Osteoblast (primary cell): ENCODE results near the gene TEX48. TPM values are rescaled to one million over a fixed set of nuclear protein-coding genes. Genes with fewer than 3 reads are reported as not detected.

Experiments
- DNase-seq: peaks from one replicate; pipeline ENCODE4 v3.0.0; 2011; ENCODE audit warnings: low spot score, mixed read lengths; ENCODE audit not compliant: insufficient read length; ENCODE audit errors: missing footprints
- H2AFZ ChIP-seq: 2 replicates; pipeline ENCODE4 v1.6.0; 2011; ENCODE audit warnings: mild to moderate bottlenecking, low read length
- H3K27ac ChIP-seq: 2 replicates; pipeline ENCODE4 v1.5.1; 2011; ENCODE audit warnings: mild to moderate bottlenecking, low read depth, low read length, moderate library complexity
- H3K27me3 ChIP-seq: 2 replicates; pipeline ENCODE4 v1.6.0; 2012; ENCODE audit warnings: mild to moderate bottlenecking, control low read depth, inconsistent platforms, low read length, moderate library complexity; ENCODE audit not compliant: insufficient read depth
- H3K36me3 ChIP-seq: 2 replicates; pipeline ENCODE4 v1.5.1; 2011; ENCODE audit warnings: mild to moderate bottlenecking, low read length, control low read depth, moderate library complexity; ENCODE audit not compliant: insufficient read depth
- H3K4me1 ChIP-seq: 2 replicates; pipeline ENCODE4 v1.5.1; 2011; ENCODE audit warnings: mild to moderate bottlenecking, low read length, control low read depth, moderate library complexity; ENCODE audit not compliant: insufficient read depth
- H3K4me2 ChIP-seq: 2 replicates; pipeline ENCODE4 v1.6.0; 2011; ENCODE audit warnings: mild to moderate bottlenecking, low read length; ENCODE audit not compliant: insufficient read depth
- H3K4me3 ChIP-seq: fragments of 200-600 bp; sonication (generic); 3 replicates; pipeline ENCODE4 v1.5.1; 2012; ENCODE audit warnings: mild to moderate bottlenecking, low read length, inconsistent platforms; ENCODE audit not compliant: insufficient read depth
- H3K79me2 ChIP-seq: 2 replicates; pipeline ENCODE4 v1.6.0; 2012; ENCODE audit warnings: mild to moderate bottlenecking, low read length, control low read depth, inconsistent platforms; ENCODE audit not compliant: insufficient read depth
- H3K9me3 ChIP-seq: 2 replicates; pipeline ENCODE4 v1.5.1; 2011; ENCODE audit warnings: low read depth, low read length, control low read depth
- H4K20me1 ChIP-seq: 2 replicates; pipeline ENCODE4 v1.6.0; 2012; ENCODE audit warnings: mild to moderate bottlenecking, low read length, control low read depth; ENCODE audit not compliant: insufficient read depth
- CTCF ChIP-seq: IDR thresholded peaks from 2 replicates; pipeline ENCODE4 v1.5.1; 2011; ENCODE audit warnings: mild to moderate bottlenecking, low read depth, low read length, moderate library complexity; ENCODE audit errors: extremely low read depth
- total RNA-seq: library from RNA; depleted of rRNA; stranded (reverse); fragments of >200 nt; gene quantifications from 2 replicates; pipeline ENCODE4 v1.2.3, GENCODE V29; 2012

TEX48 gene
- total RNA-seq, 1 donor, result not detected

- peaks cover 18% of the 10 kb centered on the region for H3K4me1 ChIP-seq
- H3K27ac ChIP-seq, result no peak overlapping the region
- H3K9me3 ChIP-seq, result no peaks in the 10 kb centered on the region
- no peaks in the 10 kb centered on the region for H4K20me1 ChIP-seq
- no peak overlapping the region for H3K4me2 ChIP-seq
- H2AFZ ChIP-seq, result no peak overlapping the region
- H3K79me2 ChIP-seq, result no peaks in the 10 kb centered on the region
- no peak for TF ChIP-seq CTCF
- DNase-seq, result no peak
- no peaks in the 10 kb centered on the region for H3K27me3 ChIP-seq
- peaks cover 17% of the 10 kb centered on the region for H3K36me3 ChIP-seq
- no peak overlapping the region for H3K4me3 ChIP-seq
Measured at GRCh38 chr9:114626415-114627020, 55.5 kb downstream of the TEX48 start.

- H3K4me3 ChIP-seq, result no peak overlapping the region
- H3K27me3 ChIP-seq, result no peaks in the 10 kb centered on the region
- H3K27ac ChIP-seq, result no peak overlapping the region
- DNase-seq, result no peak
- no peaks in the 10 kb centered on the region for H3K79me2 ChIP-seq
- no peak overlapping the region for H2AFZ ChIP-seq
- H3K4me1 ChIP-seq, result peaks cover 19% of the 10 kb centered on the region
- no peaks in the 10 kb centered on the region for H3K9me3 ChIP-seq
- no peak overlapping the region for H3K4me2 ChIP-seq
- no peaks in the 10 kb centered on the region for H4K20me1 ChIP-seq
- no peak for TF ChIP-seq CTCF
- H3K36me3 ChIP-seq, result peaks cover 12% of the 10 kb centered on the region
Measured at GRCh38 chr9:114624677-114625076, 57.3 kb downstream of the TEX48 start.

DNA sequence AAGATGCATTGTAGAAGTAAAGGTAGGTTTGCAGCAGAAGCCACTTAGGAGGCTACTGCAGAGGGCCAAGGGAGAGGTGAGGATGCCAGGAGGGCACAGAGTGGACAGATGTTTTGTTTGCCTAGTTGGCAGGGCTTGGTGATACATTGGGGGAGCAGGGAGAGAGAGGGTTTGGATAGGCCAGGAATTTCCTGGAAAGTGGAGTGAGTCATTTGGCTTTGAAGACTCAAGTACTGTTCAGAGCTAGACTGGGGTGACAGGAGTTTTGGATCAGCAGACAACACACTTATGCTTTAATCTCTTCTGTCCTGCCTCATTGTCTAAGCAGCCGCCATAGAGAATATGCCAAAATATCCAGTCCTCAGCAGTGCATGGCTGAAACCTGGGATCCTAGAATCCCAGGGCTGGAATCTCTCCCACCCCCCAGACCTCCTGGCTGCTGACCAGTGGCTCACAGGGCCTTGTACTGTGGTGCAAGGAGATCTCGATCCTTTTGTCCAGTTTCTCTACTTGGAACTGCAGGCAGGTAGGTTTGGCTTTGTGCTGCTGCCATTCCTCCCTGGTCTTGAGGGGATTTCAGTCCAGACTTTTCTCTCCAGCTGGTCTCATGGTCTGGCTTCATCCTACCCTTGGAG, 59.9 kb downstream of the TEX48 start:
- Histone ChIP-seq H3K4me1 (peaks cover 19% of the 10 kb centered on the region), H4K20me1 (no peaks in the 10 kb centered on the region), H3K79me2 (no peaks in the 10 kb centered on the region), H3K36me3 (no peaks in the 10 kb centered on the region), H3K4me3 (no peak overlapping the region), H3K27me3 (no peaks in the 10 kb centered on the region), H3K4me2 (peak overlapping the region; percentile 5), H3K27ac (no peak overlapping the region), H2AFZ (no peak overlapping the region), H3K9me3 (no peaks in the 10 kb centered on the region)
- DNase-seq, result peak; percentile 93
- no peak for TF ChIP-seq CTCF

GRCh38 chr9:114621561-114621960, 60.4 kb downstream of the TEX48 start:
- Histone ChIP-seq H2AFZ (no peak overlapping the region), H3K4me2 (no peak overlapping the region)
- no peak for TF ChIP-seq CTCF

More at GRCh38 chr9:114621561-114621960, 60.4 kb downstream of the TEX48 start:
- Histone ChIP-seq H3K4me3 (no peak overlapping the region), H4K20me1 (no peaks in the 10 kb centered on the region), H3K27me3 (no peaks in the 10 kb centered on the region), H3K27ac (no peak overlapping the region), H3K4me1 (peaks cover 19% of the 10 kb centered on the region), H3K9me3 (no peaks in the 10 kb centered on the region), H3K36me3 (no peaks in the 10 kb centered on the region), H3K79me2 (no peaks in the 10 kb centered on the region)
- no peak for DNase-seq
